OCI-M1 (cell line): Measurements from ENCODE around the gene LCN2.
A peak's percentile ranks its signal among the peaks of the same experiment; 100 is the strongest.

Experiments
- DNase-seq: peaks from one replicate; lab custom pipeline; 2025; lab: John Stamatoyannopoulos, UW

Gene LCN2

GRCh38 chr9:128168731-128169308 lies 19.6 kb downstream of the LCN2 start:
- no peak for DNase-seq

GRCh38 chr9:128169492-128169891 lies 20.2 kb downstream of the LCN2 start:
- no peak for DNase-seq

- DNase-seq: no peak
Measured at GRCh38 chr9:128169925-128170324, 20.7 kb downstream of the LCN2 start.

- no peak for DNase-seq
Measured at GRCh38 chr9:128174062-128174461, 24.8 kb downstream of the LCN2 start.

DNA sequence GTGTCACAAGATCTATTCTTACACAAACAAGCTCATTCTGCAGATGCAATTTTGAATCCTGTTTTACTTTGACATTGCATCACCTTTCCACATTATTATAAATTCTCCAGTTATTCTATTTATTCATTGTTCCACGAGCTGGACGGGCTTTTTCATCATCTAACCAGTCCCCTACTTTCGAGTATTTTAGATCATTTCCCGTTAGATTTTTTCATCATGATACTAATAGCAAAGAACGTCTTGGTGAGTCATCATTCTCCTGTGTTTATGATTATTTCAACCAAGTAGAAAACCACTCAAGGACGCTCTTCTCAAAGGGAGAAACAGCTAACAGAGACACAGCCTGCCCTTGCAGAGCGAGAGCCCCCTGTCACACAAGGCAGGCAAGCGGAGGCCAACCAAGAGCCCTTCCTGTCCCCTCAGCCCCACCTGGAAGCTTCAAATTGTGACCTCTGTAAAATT lies 25.9 kb downstream of the LCN2 start:
- DNase-seq: no peak

GRCh38 chr9:128175726-128176125 lies 26.5 kb downstream of the LCN2 start:
- DNase-seq: no peak

GRCh38 chr9:128178806-128179431 lies 29.7 kb downstream of the LCN2 start:
- DNase-seq: no peak

DNA sequence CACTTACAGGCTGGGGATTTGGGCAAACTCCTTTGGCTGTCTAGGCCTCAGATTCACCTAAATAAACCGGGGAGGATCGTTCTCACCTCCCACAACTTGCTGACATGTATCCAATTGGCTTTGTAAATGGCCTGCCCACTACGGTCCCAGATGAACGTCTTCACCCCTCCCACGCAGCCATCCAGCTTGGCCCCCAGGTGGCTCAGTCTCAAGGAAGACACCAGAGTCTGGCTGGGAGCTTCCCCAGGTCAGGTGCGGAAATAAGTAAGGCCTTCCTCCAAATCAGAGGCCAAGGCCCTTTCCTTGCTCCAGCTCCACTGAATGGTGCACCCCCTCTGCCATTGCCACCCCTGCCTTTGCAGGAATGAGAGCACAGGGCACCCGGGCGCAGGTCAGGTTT lies 30.7 kb downstream of the LCN2 start:
- DNase-seq: no peak

- DNase-seq: no peak
Measured at GRCh38 chr9:128180447-128180846, 31.2 kb downstream of the LCN2 start.

- peak; percentile 3 for DNase-seq
Measured at GRCh38 chr9:128181480-128181879, 32.2 kb downstream of the LCN2 start.

- no peak for DNase-seq
Measured at GRCh38 chr9:128182893-128183588, 33.8 kb downstream of the LCN2 start.

DNA sequence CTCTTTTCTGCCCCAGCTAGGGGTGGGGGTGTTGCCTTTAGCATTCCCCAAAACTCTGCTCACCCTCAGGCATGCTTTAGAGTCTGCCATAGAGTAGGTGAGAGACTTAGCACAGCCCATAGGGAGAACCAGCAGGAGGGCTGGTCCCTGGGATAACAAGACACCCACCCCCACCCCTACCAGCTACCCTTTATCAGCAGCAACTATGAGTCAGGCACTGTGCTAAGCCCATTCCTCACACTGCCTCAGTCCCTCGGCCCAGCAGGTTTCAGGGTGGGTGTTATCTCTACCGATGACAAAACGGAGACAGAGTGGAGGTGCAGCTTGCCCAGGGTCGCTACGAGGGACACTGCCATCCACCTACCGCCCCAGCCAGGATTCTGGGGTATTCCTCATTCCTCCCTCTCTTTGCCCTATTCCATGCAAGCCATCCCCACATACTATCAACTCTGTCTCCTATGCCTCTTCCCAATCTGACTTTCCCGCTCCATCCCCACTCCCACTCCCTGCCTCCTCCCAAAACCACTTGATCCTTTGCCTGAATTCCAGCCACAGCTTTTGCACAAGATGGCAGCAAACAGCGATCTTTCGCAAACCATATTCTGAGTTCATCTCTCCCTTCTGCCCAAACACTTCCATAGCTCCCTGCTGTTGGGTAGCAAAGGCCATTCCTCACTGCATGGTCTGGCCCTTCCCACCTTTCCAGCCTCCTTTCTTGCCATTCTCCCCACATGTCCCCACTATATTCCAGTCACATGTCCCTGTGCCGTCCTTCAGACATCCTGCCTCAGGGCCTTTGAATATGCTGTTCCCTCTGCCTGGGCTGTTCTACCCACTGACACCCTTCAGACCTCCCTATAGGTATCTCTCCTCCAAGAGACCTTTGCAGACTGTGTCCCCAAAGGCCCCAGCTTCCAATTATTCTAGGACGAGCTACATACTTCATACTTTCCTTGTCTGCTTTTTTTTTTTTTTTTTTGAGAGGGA lies 37.0 kb downstream of the LCN2 start:
- no peak for DNase-seq

DNA sequence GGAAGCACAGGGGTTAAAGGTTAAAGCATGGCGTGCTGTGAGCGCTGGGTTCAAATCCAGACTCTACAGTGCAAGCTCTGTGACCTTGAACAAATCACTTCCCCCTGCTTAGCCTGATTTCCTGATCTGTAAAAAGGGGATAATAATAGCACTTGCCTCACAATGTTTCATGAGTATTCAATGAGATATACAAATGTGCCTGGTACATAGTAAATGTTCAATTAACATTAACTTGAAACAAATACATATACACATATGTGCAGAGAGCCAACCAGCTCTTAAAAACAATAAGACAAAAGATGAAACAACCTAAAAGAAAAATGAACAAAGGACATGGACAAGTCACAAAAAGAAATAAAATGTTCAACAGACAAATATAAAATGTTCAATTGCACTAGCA lies 38.1 kb downstream of the LCN2 start:
- DNase-seq: no peak

DNA sequence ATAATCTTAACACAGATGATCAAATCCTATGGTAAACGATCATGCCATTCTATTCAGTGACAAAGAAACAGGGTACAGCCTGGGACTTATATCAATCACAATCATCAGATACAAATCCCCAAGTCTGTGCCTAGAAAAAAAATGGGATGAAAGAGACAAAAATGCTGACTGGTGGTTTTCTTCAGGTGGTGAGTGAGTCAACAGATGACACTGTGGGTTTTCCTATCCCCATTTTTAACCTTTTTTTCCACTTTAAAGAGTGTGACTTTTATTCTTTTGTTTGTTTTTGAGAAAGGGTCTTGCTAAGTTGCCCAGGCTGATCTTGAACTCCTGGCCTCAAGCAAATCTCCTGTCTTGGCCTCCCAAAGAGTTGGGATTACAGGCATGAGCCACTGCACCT lies 39.0 kb downstream of the LCN2 start:
- no peak for DNase-seq

DNA sequence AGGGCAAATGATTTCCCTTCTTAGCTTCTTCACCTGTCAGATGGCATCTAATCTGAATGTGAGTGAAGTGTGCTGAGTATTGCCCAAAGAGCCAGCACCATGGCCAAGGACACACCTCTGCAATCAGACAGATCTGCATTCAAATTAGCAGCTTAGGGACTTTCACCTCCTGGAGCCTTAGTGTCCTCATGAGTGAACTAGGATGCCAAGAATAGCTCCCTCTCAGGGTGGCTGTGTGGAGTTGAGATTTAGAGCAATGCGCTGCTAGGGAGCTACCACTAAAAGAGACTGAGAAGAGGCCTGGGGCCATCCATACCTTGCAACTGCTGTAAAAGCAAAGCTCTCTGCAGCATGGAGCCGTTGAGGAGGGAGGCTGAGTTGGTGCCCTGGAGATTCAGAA lies 40.8 kb downstream of the LCN2 start:
- no peak for DNase-seq

GRCh38 chr9:128190516-128191405 lies 41.5 kb downstream of the LCN2 start:
- peak; percentile 40 for DNase-seq

DNA sequence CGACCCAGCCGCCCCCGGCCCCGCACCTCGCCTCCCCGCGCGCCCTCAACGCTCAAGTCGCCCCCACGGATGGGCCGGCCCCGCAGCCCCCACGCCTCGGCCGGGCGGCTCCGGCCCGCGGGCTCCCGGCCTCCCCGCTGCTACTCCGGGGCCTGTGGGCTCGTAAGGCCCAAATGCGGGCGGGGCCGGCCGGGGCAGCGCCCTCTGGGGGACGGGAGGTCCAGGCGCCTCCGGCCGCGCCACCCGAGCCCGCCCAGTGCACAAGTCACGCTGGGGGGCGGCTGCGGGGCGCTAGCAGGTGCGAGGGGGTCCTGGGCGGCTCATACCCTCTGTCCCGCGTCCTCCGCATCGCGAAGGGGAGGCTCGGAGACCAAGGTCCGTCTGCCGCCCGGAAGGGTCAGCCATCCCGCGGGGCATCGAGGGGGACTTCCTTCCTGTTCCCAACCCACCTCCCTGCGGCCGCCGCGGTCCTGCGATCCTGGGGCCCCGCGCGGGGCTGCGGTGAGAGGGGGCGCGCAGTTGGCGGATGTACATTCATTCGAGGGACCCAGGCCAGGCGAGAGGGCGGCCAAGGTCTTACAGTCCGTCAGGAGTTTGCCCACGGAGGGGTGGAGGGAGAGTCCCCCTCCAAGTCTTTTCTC lies 42.3 kb downstream of the LCN2 start, which contains the start of gene CIZ1:
CIZ1 (minus strand) TSS at position 167 of the 641 bp plus-strand sequence. CDS start 715 bp downstream, outside the sequence.
- peak; percentile 87 for DNase-seq

DNA sequence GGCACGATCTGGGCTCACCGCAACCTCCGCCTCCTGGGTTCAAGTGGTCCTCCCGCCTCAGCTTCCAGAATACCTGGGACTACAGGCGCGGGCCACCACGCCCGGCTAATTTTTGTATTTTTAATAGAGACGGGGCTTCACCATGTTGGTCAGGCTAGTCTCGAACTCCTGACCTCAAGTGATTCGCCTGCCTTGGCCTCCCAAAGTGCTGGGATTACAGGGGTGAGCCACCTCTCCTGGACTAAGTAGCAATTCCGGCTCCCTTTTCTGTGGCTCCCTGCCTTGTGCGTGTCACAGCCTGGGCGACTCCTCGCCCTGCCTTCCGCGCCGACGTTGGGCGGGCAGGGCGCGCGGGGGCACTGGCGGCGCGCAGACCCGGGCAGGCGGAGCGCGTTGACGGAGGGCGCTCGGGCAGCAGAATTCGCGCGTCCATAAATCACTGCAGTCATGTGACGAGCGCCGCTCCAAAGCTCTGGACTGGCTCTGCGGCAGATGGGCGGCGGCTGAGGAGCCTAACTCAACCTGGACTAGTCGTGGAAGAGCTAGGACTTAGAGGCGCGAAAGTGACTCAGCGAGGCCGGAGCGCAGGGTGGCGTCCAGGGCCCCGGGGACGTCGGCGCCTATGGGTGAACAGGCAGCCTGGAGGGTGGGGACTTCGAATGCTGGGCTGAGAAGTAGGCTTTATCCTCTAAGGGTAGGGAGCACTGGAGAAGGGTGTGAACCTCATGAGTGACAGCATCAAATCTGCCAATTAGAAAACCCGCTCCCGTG lies 43.5 kb downstream of the LCN2 start:
- no peak for DNase-seq

DNA sequence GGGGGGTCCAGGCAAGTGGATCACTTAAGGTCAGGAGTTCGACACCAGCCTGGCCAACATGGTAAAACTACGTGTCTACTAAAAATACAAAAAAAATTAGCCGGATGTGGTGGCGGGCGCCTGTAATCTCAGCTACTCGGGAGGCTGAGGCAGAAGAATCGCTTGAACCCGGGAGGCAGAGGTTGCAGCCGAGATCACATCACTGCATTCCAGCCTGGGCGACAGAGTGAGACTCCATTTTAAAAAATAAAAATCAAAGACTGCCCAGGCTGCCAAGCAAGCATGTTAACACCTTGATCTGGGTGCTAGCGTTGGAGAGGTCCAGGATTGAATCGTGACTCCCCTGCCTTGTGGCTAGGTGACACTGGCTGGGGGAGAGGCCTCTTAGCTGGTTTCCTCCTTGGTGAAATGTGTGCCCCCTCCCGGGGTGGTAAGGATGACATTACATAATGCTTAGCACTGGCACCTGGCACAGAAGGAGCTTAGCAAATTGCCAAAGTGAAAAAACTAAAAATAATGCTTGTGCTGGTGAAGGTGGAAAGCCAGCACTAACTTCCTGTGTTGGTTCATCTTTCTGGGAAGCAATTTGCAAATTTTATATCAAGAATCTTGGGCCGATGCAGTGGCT lies 44.3 kb downstream of the LCN2 start:
- DNase-seq: no peak
